PC-9 (cell line): ENCODE measurements around the gene IDH3G.

Source experiments
- EZH2 ChIP-seq: fragments of 200-600 bp; sonication (generic); IDR thresholded peaks from 2 replicates; pipeline ENCODE4 v1.8.0; 2017; ENCODE audit warnings: antibody characterized with exemption, low read depth
- TF ChIP-seq, protein P1 (sequence below): fragments of 200-600 bp; sonication (generic); conservative IDR thresholded peaks from 2 replicates; pipeline ENCODE4 v1.6.1; 2017; ENCODE audit warnings: mixed run types, antibody characterized with exemption, mild to moderate bottlenecking, moderate library complexity

DNA sequence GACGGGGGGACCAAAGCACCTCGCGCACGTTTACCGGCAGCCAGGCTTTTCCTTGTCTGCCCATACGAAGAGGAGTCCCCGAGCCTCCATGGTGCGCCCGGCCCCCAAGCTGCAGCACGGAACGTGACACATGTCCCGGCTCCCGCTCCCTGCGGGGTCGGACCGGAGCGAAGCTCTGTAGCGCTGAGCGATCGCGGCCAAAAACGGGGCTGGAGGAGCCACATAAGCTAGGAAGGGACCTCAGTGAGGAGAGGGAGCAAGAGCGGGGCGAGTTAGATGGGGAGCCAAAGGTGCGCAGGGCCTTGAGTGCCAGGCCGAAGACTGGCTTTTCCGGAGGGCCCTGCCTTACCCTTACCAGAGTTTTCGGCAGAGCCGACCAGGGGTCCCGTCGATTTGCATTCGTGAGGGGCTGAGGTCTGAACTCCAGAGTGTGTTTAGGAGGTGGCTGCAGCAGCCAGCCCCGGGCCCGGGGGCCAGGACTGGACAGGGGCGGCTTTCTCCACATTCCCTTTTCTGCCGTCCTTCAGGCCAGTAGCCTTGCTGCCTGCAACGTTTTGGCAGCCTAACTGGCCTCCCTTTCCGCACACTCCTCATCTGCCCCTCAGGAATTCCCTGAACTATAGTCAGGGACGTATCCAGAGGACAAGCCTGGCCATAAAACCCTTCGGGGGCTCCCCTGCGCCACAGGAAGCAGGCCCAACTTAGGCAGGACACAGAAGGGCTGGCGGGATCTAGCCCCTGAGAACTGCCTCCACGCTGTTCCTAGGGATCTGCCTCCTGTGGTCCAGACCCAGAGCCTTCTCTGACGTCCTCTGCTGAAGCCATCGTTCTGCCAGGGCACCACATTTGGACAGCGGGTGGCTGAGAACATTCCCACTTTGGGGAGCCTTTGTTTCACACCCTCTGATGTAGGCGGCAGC is 982 bp upstream of the IDH3G start:
- TF ChIP-seq, protein P1, sequence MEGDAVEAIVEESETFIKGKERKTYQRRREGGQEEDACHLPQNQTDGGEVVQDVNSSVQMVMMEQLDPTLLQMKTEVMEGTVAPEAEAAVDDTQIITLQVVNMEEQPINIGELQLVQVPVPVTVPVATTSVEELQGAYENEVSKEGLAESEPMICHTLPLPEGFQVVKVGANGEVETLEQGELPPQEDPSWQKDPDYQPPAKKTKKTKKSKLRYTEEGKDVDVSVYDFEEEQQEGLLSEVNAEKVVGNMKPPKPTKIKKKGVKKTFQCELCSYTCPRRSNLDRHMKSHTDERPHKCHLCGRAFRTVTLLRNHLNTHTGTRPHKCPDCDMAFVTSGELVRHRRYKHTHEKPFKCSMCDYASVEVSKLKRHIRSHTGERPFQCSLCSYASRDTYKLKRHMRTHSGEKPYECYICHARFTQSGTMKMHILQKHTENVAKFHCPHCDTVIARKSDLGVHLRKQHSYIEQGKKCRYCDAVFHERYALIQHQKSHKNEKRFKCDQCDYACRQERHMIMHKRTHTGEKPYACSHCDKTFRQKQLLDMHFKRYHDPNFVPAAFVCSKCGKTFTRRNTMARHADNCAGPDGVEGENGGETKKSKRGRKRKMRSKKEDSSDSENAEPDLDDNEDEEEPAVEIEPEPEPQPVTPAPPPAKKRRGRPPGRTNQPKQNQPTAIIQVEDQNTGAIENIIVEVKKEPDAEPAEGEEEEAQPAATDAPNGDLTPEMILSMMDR = no peak
- TF ChIP-seq EZH2 = no peak
